Effector memory CD4-positive, alpha-beta T cell (primary cell): ENCODE results near the gene CCDC50.

Experiments used
- DNase-seq, 3 donors: peaks; one replicate each; pipeline ENCODE4 v3.0.0-alpha.2; 2020
- H3K27ac ChIP-seq: 2 replicates; pipeline ENCODE4 v1.7.0; 2013; ENCODE audit warnings: mild to moderate bottlenecking, low read length, moderate library complexity; ENCODE audit not compliant: insufficient read depth, poor library complexity, severe bottlenecking
- H3K27me3 ChIP-seq: replicated peaks from 2 replicates; pipeline ENCODE4 v1.7.0; 2013; ENCODE audit warnings: mild to moderate bottlenecking, low read length; ENCODE audit not compliant: insufficient read depth, control insufficient read depth, poor library complexity, severe bottlenecking
- H3K36me3 ChIP-seq: 2 replicates; pipeline ENCODE4 v1.7.0; 2013; ENCODE audit warnings: mild to moderate bottlenecking, low read length, moderate library complexity; ENCODE audit not compliant: control insufficient read depth, insufficient read depth
- H3K4me1 ChIP-seq: 2 replicates; pipeline ENCODE4 v1.7.0; 2013; ENCODE audit warnings: low read length, mild to moderate bottlenecking; ENCODE audit not compliant: control insufficient read depth, insufficient read depth, poor library complexity, severe bottlenecking
- H3K4me3 ChIP-seq: 2 replicates; pipeline ENCODE4 v1.7.0; 2013; ENCODE audit warnings: low read length, low read depth, mild to moderate bottlenecking; ENCODE audit not compliant: insufficient read depth, poor library complexity, severe bottlenecking
- H3K9me3 ChIP-seq: 2 replicates; pipeline ENCODE4 v1.7.0; 2013; ENCODE audit warnings: mild to moderate bottlenecking, low read length, moderate library complexity; ENCODE audit not compliant: control insufficient read depth

CCDC50 gene

GRCh38 chr3:191296041-191296541 lies 33.1 kb upstream of the CCDC50 start:
- H3K36me3 ChIP-seq, result no peaks in the 10 kb centered on the region
- H3K9me3 ChIP-seq, result no peaks in the 10 kb centered on the region
- H3K4me3 ChIP-seq, result no peak overlapping the region
- H3K27ac ChIP-seq, result no peak overlapping the region
- no peak for DNase-seq
- no peaks in the 10 kb centered on the region for H3K27me3 ChIP-seq
- no peaks in the 10 kb centered on the region for H3K4me1 ChIP-seq

DNA sequence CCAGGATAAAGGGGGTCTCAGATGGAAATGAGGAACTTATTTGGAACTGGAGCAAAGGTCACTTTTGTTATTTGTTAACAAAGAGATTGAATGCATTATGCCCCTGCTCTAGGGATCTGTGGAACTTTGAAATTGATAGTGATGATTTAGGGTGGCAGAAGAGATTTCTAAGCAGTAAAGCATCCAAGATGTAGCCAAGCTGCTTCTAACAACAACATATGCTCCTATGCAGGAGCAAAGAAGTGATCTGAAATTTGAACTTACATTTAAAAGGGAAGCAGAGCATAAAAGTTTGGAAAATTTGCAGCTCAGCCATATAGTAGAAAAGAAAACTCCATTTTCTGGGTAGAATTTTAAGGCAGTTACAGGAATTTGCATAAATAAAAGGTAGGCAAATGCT lies 30.3 kb upstream of the CCDC50 start:
- Histone ChIP-seq H3K27ac (no peak overlapping the region), H3K27me3 (no peaks in the 10 kb centered on the region), H3K4me1 (no peaks in the 10 kb centered on the region), H3K9me3 (no peaks in the 10 kb centered on the region), H3K4me3 (no peak overlapping the region), H3K36me3 (no peaks in the 10 kb centered on the region)
- DNase-seq, result no peak

DNA sequence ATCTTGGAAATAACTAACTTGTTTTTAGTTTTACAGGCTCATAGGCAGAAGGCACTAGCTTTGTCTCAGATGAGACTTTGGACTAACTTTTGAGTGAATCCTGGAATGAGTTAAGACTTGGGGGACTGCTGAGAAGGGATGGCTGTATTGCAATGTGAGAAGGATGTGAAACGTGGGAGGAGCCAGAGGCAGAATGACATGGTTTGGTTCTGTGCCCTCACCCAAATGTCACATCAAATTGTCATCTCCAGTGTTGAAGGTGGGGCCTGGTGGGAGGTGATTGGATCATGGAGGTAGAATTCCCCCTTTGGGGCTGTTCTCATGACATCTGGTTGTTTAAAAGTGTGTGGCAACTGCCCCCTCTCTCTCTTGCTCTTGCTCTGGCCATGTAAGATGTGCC lies 28.8 kb upstream of the CCDC50 start:
- H3K4me1 ChIP-seq, result no peaks in the 10 kb centered on the region
- no peaks in the 10 kb centered on the region for H3K27me3 ChIP-seq
- no peaks in the 10 kb centered on the region for H3K9me3 ChIP-seq
- H3K27ac ChIP-seq, result no peak overlapping the region
- no peaks in the 10 kb centered on the region for H3K36me3 ChIP-seq
- DNase-seq, result no peak
- H3K4me3 ChIP-seq, result no peak overlapping the region

DNA sequence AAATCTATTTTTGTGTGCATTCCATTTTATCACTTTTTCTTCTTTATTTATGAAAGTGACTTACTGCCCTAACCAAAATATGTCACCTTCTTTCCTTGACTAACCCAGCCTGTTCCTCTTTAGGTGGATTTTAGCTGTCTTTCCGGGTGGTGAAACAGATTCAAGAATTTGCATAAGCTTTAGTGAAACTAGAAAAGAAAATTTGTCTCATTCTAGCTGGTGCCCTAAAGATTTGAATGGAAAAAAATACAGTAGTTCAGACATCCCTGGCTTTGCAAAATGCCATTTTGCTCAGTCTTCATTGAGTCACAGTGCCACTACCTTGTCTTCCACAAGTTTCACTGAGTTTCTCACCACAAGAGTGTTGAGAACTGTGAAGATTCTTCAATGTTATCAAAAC lies 28.2 kb upstream of the CCDC50 start:
- Histone ChIP-seq H3K4me3 (no peak overlapping the region), H3K27me3 (no peaks in the 10 kb centered on the region), H3K9me3 (no peaks in the 10 kb centered on the region), H3K4me1 (no peaks in the 10 kb centered on the region), H3K27ac (no peak overlapping the region), H3K36me3 (no peaks in the 10 kb centered on the region)
- no peak for DNase-seq

DNA sequence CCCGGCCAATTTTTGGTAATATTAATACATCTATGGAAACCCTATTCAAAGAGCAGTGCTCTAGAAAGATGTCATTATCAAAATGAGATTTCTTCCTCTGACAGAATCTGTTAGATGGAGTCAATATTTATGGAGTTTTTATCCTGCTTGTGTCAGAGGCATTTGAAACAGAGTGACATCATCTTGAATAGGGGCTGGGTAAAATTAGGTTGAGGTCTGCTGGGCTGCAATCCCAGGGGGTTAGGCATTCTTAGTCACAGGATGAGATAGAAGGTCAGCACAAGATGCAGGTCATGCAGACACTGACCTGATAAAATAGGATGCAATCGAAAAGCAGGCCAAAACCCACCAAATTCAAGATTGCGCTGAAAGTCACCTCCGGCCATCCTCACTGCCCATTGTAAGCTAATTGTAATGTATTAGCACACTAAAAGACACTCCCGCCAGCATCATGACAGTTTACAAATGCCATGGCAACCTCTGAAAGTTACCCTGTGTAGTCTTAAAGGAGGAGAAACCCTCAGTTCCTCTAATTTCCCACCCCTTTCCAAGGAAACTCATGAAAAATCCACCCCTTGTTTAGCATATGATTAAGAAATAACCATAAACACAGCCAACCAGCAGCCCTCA lies 27.3 kb upstream of the CCDC50 start:
- H3K27ac ChIP-seq, result no peak overlapping the region
- H3K4me3 ChIP-seq, result no peak overlapping the region
- no peaks in the 10 kb centered on the region for H3K4me1 ChIP-seq
- H3K36me3 ChIP-seq, result no peaks in the 10 kb centered on the region
- no peaks in the 10 kb centered on the region for H3K27me3 ChIP-seq
- DNase-seq, result no peak
- H3K9me3 ChIP-seq, result no peaks in the 10 kb centered on the region

DNA sequence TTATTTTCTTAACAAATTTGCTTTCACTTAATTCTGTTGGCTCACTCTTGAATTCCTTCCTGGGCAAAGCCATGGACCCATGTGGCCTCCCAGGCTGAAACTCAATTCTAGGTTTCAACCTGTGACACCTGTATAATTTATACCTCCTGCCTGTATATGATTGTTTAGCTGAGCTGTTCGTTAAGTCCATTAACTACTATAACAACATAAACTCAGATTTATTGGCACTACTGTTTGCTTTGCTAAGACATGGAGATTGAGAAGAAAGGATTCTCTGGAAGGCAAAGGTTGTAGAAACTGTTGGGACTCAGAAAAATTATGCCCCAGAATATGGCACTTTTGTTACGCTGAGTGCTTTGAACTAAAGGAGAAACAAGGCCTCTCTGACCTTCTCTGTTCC lies 26.7 kb upstream of the CCDC50 start:
- no peaks in the 10 kb centered on the region for H3K27me3 ChIP-seq
- no peaks in the 10 kb centered on the region for H3K4me1 ChIP-seq
- no peak overlapping the region for H3K27ac ChIP-seq
- no peaks in the 10 kb centered on the region for H3K36me3 ChIP-seq
- no peak for DNase-seq
- H3K9me3 ChIP-seq, result no peaks in the 10 kb centered on the region
- no peak overlapping the region for H3K4me3 ChIP-seq

DNA sequence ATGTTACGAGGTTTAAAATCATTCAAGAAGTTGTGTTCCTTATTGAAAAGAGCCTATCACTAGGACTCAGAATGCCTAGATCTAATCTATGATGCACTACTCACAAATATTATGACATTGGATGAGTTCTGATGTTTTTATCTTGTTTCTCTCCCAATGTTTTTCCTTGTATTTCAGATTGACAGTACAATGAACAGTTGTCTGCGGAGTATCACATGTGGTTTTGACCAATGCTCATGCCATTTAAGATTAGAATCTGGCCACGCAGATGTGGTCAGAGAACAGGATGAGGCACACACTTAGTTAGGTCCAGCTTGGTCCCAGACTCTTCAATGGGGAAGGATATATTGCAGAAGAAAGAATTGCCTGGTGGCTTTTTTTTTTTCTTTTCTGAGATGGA lies 25.6 kb upstream of the CCDC50 start:
- Histone ChIP-seq H3K9me3 (no peaks in the 10 kb centered on the region), H3K27me3 (no peaks in the 10 kb centered on the region), H3K4me3 (no peak overlapping the region), H3K36me3 (no peaks in the 10 kb centered on the region), H3K4me1 (no peaks in the 10 kb centered on the region), H3K27ac (no peak overlapping the region)
- DNase-seq, result no peak

- H3K27me3 ChIP-seq, result no peaks in the 10 kb centered on the region
- H3K9me3 ChIP-seq, result no peaks in the 10 kb centered on the region
- H3K27ac ChIP-seq, result no peak overlapping the region
- no peaks in the 10 kb centered on the region for H3K36me3 ChIP-seq
- no peak for DNase-seq
- no peak overlapping the region for H3K4me3 ChIP-seq
- H3K4me1 ChIP-seq, result no peaks in the 10 kb centered on the region
These were observed 22.8 kb upstream of the CCDC50 start for GRCh38 chr3:191306428-191306827.

- Histone ChIP-seq H3K4me3 (no peak overlapping the region), H3K27ac (no peak overlapping the region), H3K4me1 (no peaks in the 10 kb centered on the region), H3K27me3 (no peaks in the 10 kb centered on the region), H3K9me3 (no peaks in the 10 kb centered on the region), H3K36me3 (no peaks in the 10 kb centered on the region)
- DNase-seq, result no peak
These were observed 21.9 kb upstream of the CCDC50 start for GRCh38 chr3:191307341-191307740.

DNA sequence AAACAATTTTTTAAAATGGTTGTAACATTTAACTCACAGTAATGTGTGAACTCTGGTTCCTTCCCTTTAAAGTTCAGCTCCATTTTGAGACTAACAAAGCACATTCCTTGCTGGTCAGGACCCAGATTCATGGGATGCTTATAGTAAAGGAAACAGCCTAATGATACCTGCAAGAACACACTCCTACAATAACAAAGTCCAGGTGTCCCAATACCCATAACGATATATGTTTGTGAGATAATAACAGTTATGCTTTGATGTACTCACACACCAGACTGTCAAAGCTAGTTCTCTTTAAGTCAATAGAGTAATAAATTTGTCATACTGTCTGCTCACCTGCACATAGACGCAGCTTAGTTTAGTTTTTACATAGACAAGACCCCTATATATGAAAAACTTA lies 15.9 kb upstream of the CCDC50 start:
- Histone ChIP-seq H3K9me3 (no peaks in the 10 kb centered on the region), H3K27ac (no peak overlapping the region), H3K36me3 (no peaks in the 10 kb centered on the region), H3K4me1 (no peaks in the 10 kb centered on the region), H3K27me3 (no peaks in the 10 kb centered on the region), H3K4me3 (no peak overlapping the region)
- DNase-seq, result no peak
